Measurements from ENCODE around the gene MAST3.
"Not testable (repeated sequence)": the region's sequence is repeated elsewhere in the genome, so short reads cannot be mapped to it uniquely, and the experiment has no call there.

Gene MAST3

DNA sequence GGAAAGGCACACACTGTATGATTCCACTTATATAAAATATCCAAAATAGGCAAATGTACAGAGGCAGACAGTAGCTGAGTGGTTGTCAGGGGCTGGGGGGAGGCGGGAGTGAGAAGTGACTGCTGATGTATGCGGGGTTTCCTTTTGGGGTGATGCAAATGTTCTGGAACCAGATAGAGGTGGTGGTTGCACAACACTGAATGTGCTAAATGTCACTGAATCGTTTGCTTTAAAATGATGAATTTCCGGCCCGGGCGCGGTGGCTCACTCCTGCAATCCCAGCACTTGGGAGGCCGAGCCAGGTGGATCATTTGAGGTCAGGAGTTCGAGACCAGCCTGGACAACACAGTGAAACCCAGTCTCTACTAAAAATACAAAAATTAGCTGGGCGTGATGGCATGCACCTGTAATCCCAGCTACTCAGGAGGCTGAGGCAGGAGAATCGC lies 8.5 kb upstream of the MAST3 start:
- not testable (repeated sequence) for DNase-seq

DNA sequence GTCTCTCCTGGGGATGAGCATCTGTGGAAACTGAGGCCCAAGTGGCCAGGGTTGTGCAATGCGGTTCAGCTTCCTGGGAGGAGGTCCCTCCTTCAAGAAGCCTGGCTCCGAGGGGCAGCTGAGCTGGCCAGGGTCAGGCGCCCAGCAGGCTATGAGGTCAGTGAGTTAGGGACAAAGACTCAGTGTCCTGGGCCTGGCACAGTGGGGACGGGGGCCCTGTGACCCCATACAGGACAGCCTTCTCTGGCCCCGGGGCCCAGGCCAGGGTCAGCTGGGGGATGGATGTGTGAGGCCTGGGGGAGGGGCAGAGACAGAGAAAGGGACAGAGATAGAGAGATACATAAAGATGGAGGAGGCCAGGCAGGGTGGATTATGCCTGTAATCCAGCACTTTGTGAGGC lies 7.9 kb upstream of the MAST3 start:
- no peak for DNase-seq

DNA sequence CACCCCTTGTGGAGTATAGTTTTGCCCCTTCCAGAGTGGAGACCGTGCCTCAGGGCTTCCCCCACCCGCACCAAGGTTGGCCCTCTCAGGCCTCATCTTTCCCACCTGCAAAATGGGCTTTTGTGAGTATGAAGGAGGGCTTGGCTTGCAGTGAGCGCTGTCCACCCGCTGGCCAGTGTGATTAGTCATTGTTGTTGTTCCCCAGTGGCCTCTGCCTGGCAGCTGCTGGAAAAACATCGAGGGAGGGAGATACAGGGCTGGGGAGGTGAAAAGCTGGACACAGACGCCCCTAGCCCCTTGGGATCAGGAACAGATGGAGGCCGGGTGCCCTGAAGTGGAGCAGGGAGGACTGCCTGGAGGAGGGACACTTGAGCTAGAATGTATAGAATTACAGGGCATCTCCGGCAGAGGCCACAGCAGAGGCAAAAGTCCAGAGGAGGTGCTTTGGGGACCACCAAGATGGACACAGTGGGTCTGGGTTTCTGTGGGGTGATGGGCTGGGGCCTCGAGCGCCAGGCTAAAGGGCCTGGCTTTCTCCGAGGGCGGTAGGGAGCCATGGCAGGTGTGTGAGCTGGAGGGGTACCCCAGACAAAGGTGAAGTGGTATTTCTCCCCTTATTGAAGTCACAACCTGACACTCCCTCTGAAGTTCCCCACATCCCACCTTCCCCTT lies 6.9 kb upstream of the MAST3 start:
- DNase-seq: no peak

DNA sequence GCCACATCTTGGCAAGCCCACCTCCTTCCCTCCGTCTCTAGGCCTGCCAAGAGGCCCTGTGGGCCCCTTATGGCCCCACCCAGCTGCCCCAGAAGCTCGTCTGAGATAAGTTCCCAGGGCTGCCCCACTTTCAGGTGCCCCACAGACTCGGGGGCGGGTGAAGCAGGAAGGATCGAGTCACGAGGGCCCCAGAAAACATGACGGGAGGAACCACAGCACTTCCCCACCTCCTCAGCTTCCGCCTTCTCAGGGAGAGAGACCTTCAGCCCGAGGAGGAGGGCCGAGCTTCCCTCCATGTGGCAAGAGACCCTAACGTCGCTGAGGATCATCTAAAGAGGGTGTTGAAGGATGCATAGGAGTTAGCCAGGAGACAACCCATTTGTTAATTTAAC lies 6.4 kb upstream of the MAST3 start:
- DNase-seq: no peak

DNA sequence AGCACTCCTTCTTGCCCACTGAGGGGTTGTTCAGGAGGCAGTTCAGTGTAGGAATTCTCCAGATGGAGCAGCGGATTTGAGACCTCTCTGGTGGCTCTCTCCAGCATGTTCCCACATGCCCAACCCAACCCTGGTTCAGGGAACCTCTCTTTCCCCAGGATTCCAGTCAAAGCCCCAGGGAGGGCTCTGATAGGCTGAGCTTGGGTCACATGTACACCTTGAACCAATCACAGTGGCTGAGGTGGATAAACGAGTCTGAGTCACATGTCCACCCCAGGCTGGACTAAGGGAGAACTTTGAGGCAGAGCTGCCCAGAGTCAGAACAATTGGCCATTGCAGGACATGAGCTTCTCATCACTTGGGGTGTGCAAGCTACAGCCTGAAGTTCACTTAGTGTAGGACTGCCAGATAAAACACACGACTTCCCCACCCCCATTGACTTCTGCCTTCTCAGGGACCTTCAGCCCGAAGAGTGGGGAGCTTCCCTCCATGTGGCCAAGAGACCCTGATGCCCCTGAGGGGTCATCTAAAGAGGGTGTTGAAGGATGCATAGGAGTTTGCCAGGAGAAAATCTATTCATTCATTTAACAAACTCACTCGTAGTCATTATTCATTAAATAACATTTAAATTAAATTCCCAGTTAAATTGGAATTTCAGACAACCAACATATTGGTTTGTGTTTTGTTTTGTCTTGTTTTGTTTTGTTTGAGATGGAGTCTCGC lies 4.0 kb upstream of the MAST3 start:
- DNase-seq: no peak

DNA sequence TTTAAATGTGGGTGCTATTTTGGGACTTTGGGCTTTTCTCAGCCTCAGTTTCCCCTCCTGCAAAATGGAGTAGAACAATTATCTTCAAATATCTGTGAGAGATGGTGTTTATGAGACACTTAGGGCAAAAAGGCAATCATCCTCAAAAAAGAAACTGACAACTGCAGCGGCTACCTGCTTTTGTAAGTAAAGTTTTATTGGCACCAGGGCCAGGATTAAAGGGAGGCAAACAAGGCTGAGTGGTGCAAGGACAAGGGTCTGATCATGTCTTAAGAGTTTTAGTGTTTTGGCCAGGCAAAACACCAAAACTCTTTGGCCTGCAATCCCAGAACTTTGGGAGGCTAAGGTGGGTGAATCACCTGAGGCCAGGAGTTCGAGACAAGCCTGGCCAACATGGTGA lies 1.3 kb upstream of the MAST3 start:
- no peak for DNase-seq

DNA sequence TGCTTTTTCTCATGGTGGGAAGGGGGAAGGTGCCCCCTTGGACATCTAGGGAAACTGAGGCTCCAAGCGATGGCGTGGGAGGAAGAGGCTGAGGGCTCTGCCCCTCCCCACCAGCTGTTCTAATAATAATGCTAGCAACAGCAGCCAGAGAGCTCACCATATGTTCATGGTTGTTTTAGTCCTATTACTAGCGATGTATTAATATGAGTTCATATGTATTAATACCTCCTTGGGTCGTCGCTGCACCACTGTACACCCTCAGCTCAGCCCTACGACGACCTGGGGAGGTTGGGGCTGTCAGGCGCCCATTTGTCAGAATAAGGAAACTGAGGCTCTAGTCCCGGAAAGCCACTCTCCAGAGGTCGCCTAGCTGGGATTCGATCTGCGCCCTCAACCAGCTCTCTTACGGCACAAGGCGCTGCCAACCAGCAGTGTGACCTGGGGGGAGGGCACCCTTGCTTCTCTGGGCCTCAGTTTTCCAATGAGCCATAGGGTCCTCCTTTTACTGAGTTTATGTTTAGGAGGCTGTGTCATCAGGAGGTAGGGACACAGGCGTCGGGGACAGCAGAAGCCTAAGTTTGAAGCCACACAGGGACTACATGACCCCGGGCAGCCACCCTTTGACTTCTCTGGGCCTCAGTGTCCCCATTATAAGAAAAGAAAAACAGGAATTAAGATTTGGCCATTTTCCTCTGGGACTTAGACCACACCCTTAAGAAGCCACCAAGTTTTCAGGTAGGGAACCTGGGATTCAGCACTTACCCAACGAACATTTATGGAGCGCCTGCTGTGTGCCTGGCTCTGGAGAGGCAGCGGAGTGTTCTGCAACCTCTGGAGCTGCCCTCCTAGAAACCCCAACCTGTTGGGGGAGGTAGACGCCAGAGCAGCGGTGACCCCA lies 664 bp downstream of the MAST3 start:
- DNase-seq: no peak

DNA sequence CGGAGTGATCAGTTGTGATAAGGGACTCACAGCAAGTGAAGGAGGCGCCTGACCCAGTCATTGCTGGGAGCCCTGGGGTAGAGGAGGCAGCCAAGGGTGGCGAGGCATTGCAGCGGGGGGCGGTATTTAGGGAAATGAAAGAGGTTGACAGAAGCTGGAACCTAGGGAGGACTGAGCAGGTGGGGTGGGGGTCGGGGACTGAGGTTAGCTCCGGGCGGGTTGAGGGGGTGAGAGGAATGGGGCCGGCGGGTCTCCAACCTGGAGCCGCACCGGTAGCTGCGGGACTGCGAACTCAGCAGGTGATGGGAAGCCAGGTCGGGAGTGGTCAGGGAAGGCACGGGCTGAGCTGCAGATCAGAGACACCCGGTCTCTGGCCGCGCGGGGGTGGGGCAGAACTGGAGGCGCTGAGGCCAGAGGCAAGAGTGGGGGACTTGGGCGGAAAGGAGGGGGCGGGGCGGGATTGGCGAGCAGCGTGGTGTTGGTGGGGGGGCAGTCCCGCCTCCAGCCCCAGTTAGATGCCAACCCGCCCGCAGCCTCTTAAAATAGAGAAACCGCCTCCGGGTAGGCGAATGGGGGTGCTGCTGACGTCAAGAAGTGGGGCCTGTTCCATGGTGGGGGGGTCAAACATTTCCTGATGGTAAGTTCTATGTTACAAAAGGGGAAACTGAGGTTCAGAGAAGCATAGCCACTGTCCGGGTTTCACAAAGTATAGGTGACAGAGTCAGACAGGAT lies 1.5 kb downstream of the MAST3 start:
- DNase-seq: no peak

DNA sequence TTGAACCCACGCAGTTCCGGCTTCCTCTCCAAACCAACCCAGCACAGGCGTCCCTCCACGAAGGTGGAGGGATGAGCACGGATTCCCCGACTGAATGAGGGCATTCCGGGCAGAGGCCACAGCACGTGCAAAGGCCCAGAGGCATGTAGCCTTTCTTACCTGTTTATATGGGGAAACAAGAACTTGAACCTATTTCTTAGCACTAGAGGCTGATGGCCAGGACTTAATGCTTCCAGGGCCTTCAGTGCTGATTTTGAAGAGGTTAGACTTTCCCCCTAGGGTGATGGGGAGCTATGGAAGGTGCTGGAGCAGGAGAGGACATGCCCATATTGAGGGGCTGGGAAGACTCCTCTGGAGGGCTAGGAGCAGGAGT lies 2.0 kb downstream of the MAST3 start:
- no peak for DNase-seq

DNA sequence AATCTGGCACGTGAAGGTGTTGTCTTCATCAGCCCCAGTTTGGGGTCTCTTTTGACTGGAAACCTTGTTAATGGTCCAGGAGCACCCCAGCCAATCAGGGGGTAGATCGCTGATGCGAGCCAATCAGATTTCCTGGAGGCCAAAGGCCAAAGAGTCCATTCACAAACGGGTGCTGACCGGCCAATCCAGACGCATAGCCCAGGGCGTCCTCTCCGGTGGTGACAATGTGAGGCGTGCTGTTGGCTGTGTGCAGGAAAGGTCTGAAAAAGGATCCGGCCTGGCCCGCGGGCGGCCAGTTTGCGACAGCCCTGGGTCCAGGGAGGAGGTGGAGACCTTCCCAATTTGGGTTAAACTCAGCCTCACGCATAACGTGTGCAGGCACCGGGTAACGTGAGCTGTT lies 3.1 kb downstream of the MAST3 start:
- no peak for DNase-seq

DNA sequence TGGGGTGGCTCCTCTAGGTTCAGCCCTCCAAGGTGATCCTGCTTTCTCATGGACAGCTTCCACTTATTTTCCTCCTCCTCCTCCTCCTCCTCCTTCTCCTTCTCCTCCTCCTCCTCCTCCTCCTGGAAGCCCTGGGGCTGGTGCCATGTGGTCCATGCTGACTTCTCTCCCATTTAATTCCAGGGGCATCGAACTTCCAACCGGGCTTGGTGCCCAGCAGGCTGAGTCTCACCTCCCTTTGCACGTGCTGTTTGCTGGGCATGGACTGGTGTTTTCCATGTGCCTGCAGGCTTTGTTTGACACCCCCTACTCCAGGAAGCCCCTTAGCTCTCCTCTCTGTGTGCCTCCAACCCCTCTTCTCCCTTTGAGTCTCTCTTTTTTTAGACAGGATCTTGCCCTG lies 3.7 kb downstream of the MAST3 start:
- no peak for DNase-seq

DNA sequence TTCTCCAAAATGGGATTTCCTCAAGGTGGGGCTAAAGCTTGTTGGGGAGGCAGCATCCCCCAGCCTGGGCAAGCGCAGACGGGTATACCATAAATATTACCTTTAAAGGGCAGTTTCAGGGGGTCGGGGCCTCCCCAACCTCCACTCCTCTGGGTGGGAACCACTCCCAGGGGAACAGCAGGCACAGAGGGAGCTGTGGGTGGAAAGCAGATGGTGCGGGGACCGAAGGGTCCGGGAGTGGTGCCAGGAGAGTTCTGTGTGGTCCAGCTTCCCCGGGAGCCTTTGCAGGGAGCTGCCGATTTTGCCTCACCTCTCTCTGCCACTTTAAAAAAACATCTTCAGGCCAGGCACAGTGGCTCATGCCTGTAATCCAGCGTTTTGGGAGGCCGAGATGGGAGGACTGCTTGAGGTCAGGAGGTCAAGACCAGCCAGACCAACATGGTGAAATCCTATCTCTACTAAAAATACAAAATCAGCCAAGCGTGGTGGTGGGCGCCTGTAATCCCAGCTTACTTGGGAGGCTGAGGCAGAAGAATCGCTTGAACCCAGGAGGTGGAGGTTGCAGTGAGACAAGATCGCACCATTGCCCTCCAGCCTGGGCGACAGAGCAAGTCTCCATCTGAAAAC lies 5.5 kb downstream of the MAST3 start:
- DNase-seq: no peak

DNA sequence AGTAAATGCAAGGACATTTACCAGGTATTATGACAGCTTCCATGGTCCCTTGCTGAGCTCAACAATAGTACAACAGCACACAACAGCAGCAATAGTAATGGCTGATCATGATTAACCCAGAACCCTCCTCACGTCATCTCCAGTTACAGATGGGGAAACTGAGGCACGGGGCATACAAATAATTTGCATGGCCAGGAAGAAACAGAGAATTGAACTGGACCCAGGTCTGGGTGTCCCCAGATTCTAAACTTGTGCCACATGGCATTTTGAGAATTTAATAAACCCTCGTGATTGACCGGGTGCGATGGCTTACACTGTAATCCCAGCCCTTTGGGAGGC lies 7.2 kb downstream of the MAST3 start:
- DNase-seq: no peak

DNA sequence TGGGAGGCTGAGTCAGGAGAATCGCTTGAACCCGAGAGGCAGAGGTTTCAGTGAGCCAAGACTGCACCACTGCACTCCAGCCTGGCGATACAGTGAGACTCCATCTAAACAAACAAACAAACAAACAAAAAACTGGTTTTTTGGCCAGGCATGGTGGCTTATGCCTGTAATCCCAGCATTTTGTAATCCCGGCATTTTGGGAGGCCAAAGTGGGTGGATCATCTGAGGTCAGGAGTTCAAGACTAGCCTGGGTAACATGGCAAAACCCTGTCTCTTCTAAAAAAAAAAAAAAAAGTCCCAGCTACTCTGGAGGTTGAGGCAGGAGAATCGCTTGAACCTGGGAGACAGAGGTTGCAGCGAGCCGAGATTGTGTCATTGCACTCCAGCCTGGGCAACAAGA lies 7.7 kb downstream of the MAST3 start:
- DNase-seq: not testable (repeated sequence)

DNA sequence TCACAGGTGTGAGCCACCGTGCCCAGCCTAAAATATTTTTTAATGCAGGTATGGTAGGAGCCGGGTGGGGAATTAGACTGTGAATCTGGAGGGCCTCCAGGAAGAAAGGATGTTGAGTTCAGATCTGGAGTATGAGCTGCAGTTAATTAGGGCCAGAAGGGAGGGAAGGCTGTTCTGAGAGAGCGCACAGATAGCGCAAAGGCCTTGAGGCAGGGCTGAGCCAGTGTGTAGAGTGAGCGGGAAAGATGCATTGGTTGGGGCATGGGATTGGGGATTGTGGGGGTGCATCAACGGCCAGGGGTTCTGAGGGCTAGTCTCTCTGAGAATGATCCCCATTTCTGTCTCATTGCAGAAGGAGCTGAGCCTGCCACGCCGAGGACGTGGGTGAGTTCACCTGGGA lies 9.7 kb downstream of the MAST3 start:
- no peak for DNase-seq

DNA sequence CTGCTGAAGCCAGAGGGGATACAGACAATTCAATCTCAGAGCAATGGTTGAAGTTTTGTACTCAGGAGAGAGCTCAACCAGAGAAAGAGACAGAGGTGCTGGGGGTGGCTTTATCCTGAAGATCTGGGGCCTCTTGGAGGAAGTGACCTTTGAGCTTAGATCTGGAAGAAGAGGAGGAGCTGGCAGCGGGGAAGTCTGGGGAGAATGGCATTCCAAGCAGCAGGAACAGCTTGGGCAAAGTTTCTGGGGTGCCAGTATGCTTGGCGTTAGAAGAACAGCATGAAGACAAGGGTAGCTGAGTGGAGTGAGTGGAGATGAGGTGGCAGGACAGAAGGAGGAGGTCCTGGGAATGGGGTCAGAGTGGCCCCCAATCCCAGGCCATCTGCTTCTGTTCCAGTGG lies 11.3 kb downstream of the MAST3 start:
- DNase-seq: no peak

DNA sequence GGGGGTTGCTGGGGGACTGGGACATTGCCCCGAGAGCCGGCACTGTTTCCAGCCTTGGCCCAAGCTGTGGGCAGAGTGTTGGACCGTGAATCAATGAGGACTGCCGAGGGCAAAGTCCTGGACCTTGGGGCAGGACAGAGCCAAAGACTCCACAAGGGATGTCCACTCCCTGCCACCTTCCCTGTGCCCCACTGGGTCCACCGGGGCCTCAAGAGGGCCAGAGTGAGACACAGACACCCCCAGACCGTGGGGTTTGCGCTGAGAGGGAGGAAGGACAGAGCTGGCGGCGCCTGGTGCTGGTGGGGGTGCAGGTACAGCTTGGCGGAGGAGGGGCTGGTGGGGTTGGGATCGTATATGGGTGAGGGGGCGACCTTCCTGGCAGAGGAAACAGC lies 11.8 kb downstream of the MAST3 start:
- no peak for DNase-seq

DNA sequence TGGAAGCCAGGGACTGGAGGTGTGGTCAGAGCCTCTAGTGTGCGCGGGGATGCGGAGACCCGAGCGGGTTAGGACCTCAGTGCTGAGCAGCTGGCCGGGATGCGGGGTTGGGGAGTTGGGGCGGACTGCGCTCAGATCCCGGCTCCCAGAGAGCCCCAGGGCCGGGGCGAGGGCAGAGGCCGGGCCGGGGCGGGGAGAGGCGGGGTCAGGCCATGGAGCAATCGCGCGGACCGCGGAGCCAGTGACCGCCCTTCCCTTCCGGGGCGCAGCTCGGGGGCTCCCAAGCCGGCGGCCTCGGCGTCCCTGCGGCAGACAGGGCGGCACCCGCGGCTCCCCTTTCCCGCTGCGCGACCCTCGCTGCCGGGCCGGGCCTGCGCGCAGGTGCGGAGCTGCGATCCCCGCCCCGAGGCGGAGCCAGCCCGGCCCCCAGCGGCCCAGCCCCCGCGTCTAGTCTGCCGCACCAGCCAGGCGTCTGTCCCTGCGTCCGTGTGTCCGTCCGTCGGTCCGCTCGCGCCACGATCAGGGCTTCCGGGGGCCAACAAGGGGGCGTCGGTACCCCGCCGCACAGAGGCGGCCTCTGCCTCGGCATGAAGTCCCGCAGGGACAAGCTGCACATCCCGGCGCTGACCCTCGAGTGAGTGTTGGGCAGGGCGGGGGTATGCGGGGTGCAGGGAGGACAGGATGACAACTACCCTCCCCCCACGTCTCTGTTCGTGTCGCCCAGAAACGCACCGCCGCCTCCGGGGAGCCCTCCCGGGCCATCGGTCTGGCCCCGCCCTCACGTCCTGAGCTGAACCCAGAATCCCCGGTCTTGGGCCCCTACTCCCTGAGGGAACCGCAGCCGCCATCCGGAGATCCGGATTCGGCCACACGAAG lies 12.4 kb downstream of the MAST3 start:
- DNase-seq: no peak

DNA sequence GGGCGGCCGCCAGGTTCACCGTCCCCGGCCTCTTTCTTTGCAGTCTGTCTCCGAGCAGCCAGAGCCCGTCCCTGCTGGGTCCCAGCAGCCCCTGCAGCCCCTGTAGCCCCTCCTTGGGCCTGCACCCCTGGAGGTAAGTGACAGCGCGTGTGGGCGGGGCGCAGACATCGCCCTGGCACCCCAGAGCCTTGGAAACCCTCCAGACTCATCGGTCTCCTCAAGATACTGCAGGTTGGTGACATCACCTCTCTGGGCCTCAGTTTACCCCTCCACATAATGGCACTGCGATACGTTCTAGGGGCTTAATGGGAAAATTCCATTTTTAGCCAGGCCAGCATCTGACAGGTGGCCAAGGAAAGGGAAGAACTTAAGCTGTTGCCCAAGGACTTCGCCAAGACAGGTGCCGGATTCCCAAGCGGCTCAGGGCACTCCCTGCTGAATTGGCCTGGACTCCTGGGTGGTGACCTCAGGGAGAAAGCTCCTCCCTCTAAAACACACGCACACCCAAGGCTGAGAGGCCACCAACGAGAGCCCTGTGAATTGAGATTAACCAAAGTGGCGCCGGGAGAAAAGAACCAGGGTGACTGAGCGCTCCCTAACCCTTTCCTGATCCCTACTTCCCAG lies 13.1 kb downstream of the MAST3 start:
- DNase-seq: no peak

DNA sequence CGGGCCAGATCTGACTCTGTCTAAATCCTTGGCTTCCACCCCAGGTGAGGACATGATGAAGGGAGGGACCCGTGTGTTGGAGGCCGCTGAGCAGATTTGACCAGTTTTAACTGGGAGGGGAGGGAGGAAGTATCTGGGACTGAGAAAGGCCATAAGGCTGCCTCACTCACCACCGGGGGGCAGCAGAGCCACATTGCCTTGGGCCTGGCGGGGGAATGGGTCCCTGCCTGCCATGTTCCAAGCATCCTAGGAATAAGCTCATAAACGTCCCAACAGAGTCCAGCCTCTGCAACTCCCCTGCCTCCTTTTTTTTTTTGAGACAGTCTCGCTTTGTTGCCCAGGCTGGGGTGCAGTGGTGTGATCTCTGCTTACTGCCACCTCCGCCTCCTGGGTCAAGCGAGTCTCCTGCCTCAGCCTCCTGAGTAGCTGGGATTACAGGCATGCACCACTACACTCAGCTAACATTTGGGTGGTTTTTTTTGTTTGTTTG lies 15.5 kb downstream of the MAST3 start:
- peak; percentile 56 for DNase-seq

DNA sequence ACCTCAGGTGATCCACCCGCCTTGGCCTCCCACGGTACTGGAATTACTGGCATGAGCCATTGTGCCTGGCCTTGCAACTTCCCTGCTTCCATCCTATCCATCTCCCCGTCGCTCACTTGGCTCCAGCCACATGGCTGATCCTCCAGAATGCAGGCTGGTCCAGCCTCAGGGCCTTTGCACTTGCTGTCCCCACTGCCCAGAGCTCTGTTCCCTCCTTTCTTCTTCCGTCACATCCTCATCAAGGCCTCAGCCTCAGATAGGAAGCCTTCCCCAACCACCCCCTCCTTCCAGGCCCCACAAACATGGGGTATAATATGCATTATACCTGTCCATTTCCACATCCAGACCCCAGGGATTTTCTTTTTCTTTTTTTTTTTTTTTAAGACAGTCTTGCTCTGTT lies 16.2 kb downstream of the MAST3 start:
- no peak for DNase-seq

Data from DMS79 treated with DMSO at 0.1 percent for 48 hours (cell line).